CD4-positive, alpha-beta T cell treated with Interleukin-17A for 1 hour (primary cell): ENCODE data around the gene CMTR1.

Experiments
- DNase-seq: peaks from one replicate; pipeline ENCODE4 v3.0.0-alpha.2; 2020

CMTR1 gene

DNA sequence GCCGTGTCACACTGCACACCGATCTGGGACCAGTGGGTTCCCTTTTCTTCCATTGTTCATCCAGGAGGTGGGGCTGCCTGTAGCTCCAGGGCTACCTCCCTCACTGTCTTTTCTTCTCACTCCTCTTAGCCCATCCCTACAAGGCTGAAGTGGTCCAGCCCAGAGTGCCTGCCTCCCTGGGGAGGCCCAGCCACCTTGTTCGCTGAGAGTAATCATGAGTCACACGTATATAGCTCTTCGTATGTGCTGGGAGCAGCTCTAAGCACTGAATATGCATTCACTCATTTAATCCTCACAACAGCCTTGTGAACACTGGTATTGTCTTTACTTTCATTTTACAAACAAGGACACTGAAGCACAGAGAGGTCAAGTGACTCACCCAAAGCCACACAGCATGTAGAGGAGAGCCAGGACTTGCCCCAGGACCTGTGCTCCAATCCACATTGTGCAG, 81.3 kb downstream of the CMTR1 start:
- peak; percentile 51 for DNase-seq

DNA sequence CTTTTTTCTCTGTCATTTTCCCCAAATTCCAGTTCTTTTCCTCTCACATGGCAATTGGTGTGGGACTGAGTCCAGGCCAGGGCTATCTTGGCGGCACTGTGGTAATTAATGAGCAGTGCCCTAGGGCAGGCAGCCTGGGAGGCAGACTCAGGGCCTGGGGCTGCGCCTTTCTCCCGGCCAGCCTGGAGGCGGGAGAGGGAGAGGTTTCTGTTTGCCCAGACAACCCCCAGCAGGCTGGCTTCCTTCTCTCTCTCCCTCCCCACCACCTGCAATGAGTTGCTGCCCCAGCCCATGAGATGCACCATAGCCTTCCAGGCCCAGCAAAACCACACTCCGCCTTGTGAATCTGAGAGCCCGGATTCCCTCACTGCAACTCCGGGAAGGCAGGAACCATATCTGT, 81.8 kb downstream of the CMTR1 start:
- DNase-seq: peak; percentile 28

- DNase-seq: peak; percentile 25
Observed at GRCh38 chr6:37515712-37516075, 82.7 kb downstream of the CMTR1 start.

DNA sequence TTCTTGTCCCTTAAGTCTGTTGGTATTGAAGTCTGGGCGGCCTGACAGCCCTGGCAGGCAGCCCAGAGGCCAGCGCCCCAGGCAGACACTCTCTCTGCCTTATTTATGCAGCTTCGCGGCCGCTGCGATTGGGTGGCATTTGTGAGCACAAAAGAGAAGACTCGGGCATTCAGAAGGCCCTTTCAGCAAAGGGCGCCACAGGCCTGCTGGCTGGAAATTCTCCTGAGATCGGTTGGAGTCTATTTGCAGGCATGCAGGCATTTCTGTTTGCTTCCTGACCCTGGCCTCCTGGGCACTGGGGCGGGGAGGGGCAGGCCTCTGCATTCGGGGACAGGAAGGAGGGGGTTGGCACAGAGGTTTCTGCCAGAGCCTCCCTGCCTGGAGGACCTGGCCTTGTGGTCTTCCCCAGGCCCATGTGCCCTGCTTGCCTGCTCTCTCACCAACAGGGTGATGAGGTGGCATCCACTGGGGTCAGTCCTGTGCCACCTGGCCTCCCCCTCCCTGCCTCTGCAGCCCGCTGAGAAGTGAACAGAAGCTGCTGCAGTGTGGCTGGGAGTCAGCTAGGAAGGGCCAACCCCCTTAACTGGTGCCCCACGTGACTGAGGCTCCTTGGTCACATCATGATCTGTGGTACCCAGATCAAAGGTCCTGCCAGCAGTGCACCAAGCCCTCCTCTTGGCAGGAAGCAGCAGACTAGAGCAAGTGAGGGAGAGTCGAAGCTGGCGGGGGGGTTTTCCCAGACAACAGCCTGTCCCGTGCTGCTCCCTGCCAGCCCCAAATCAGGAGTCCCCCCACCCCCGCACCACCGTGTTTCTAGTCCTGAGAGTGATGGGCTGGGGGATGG, 83.3 kb downstream of the CMTR1 start:
- DNase-seq: peak; percentile 97

DNA sequence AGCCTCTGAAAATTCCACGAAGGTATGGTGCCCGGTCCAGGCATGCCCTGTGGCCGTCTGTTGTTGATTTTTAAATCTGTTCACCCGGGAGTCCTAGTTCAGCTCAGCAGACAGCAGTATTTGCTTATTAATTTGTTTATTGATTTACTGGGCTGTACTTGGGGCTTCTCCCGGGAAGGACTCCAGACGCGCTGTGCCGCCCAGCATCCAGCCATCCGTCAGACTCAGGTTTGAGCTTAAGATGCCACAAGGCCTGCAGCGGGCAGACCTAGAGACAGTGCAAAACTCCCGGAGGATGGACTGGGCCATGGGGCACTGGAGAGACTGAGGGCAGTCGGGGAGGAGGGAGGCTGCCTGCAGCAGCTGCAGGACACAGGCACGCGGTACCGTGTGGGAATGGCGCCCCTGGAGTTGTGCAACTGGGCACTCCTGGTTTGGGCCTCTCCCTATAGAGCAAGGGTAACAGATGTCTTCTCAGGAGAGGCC, 83.9 kb downstream of the CMTR1 start:
- no peak for DNase-seq

DNA sequence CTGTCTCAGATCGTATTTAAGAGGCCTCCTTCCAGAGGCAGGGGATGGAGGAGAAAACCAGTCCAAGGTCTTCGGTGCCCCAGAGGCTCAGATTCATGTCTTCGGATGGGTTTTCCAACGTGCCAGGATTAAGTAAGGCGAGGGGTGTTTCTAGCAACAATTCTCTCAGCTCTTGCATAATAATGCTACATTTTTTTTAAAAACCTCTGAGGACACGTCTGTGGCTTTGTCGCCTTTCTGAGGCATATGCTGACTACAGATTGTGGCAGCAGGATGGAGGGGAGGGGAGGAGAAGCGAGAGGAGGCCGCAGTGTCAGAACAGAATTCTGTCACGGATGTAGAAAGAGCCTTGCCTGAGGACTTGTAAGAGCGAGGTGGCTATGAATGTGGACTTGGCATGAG, 84.4 kb downstream of the CMTR1 start:
- peak; percentile 90 for DNase-seq

DNA sequence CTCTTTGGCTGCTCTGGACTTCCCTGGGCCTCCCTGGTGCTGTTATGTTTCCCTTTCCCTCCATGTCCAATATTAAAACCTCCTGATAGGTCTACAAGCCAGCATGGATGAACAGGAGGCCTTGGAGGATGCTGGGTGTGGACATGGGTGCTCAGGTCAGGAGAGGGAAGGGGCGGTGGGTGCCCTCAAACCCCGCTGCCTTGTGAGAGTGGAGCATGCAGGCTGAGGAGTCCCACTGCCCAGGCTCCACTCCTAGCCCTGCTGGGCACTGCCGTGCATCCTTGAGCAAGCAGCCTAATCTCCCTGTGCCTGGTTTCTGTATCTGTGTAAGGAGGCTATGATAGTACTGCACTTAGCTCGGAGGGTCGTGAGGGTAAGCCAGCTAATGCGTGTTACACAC, 85.1 kb downstream of the CMTR1 start:
- no peak for DNase-seq

- no peak for DNase-seq
Observed at GRCh38 chr6:37519461-37519860, 86.4 kb downstream of the CMTR1 start.

DNA sequence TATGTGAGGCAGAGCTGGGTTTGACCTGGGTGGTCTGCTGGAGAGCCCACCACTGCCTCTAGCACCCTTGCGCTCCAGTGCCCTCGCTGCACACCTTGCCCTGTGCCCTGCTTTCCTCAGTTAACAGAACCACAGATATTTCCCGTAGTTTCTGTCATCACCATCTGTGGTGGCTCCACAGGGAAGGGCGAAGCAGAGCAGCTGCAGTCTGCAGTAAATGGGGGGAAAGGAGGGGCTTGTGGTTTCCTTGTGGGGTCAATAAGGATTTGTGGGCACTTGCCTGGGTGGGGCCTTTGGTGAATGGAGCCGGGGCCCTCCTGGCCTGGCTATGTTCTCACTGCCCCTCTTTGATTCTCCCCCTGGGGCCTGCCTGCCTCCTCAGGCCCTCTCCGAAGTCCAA, 87.9 kb downstream of the CMTR1 start:
- DNase-seq: no peak

DNA sequence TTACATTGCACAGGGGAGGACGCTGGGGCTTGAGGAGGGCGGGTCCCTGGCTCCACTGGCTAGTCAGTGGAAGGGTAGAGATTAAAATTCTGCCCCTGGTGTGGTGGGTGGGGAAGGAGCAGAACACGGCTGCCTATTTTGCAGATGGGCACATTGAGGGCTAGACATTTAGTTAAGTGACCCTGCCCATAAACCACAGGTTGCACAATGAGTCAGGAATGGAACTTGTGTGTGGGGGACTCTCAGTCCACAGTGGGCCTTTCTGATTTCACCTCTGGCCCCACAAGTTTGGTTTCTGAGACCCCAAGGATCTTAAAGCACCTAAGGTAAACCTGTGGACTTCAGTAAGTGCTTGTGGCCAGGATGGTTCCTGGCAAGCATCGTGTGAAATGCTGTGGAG, 88.7 kb downstream of the CMTR1 start:
- DNase-seq: no peak

GRCh38 chr6:37522836-37523235, 89.8 kb downstream of the CMTR1 start:
- DNase-seq: no peak

- DNase-seq: no peak
Observed at GRCh38 chr6:37523412-37523811, 90.4 kb downstream of the CMTR1 start.

- no peak for DNase-seq
Observed at GRCh38 chr6:37524025-37524969, 91.3 kb downstream of the CMTR1 start.

- no peak for DNase-seq
Observed at GRCh38 chr6:37524970-37525318, 91.9 kb downstream of the CMTR1 start.

- no peak for DNase-seq
Observed at GRCh38 chr6:37525460-37526357, 92.7 kb downstream of the CMTR1 start.

GRCh38 chr6:37528541-37528940, 95.5 kb downstream of the CMTR1 start:
- no peak for DNase-seq

DNA sequence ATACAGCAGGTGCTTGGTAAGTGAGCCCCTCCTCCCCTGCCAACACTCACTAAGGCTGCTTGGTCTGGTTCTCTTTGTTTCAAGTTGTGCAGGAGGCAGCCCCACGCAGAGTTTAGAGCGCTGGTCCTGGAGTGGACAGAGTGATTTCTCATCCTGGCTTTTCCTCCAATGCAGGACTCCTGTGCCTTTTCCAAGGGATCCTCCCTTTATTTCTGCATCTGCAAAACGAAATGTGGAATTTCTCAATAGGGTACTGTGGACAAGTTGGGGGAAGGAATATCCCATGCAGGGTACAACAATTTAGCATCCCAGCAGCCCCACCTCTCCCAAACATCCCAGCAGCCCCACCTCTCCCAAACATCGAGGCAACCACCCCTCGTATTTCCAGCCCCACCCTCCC, 97.3 kb downstream of the CMTR1 start:
- DNase-seq: no peak

DNA sequence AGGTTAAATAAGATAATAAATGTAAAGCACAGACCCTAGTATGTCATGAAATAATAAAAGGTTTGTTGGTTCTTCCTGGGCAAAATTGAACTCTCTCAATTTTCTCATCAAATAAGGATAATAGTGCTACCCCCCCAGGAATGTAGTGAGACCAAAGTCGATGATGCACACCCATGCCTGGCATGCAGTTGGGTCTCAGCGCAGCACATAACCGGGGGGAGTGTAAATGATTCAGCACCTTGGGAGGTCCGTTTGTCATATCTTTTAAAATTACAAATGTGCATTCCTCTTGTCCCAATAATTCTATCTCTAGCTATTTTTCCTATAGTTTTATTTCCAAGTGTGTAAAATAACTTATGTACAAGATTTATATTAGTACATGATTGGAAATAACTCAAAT, 98.0 kb downstream of the CMTR1 start:
- no peak for DNase-seq
